Activated CD4-positive, alpha-beta memory T cell treated with anti-CD3 and anti-CD28 coated beads, Interleukin-2, amount 10 ng/mL, durations not matched to agents 7 days and 5 days (primary cell): ENCODE measurements around the gene GNAT1. TPM values are rescaled to one million over a fixed set of nuclear protein-coding genes. Genes with fewer than 3 reads are reported as not detected.

ENCODE experiments used
- CTCF ChIA-PET: fragments of 350-600 bp; sonication (Branson Sonifier 250); formaldehyde crosslinking; loops from one replicate; lab custom pipeline; 2021; ENCODE audit warnings: antibody characterized with exemption, inconsistent platforms; lab: Charles Lee
- POLR2A ChIA-PET: fragments of 350-600 bp; sonication (Branson Sonifier 250); formaldehyde crosslinking; loops from one replicate; lab custom pipeline; 2021; ENCODE audit warnings: antibody characterized with exemption; lab: Charles Lee
- DNase-seq: peaks from one replicate; pipeline ENCODE4 v3.0.0-alpha.2; 2020
- H3K27ac Mint-ChIP-seq: one replicate; pipeline ENCODE4 v1.8.0; 2021; ENCODE audit warnings: mild to moderate bottlenecking, mixed read lengths
- H3K27me3 Mint-ChIP-seq: one replicate; pipeline ENCODE4 v1.8.0; 2021; ENCODE audit warnings: mixed read lengths
- H3K36me3 Mint-ChIP-seq: one replicate; pipeline ENCODE4 v1.8.0; 2021; ENCODE audit warnings: low read depth, mixed read lengths
- H3K4me1 Mint-ChIP-seq: one replicate; pipeline ENCODE4 v1.8.0; 2021; ENCODE audit warnings: mixed read lengths
- H3K4me3 Mint-ChIP-seq: one replicate; pipeline ENCODE4 v1.8.0; 2021; ENCODE audit warnings: mild to moderate bottlenecking, mixed read lengths
- H3K9me3 Mint-ChIP-seq: one replicate; pipeline ENCODE4 v1.8.0; 2021; ENCODE audit warnings: mixed read lengths
- total RNA-seq, 2 experiments: library from RNA; stranded (reverse); gene quantifications; one replicate each; pipeline ENCODE4 v1.2.3, GENCODE V29; 2021

The GNAT1 gene
- total RNA-seq, 2 experiments from 2014 or later = not detected

- no peak for DNase-seq
- Mint-ChIP-seq H3K36me3 (no peaks in the 10 kb centered on the region), H3K9me3 (no peaks in the 10 kb centered on the region), H3K4me3 (no peak overlapping the region), H3K4me1 (no peaks in the 10 kb centered on the region), H3K27ac (no peak overlapping the region), H3K27me3 (no peaks in the 10 kb centered on the region)
- ChIA-PET POLR2A (interaction anchor here (0.7 kb wide), 1 partner anchor 10 kb away, joined by 3 read pairs; no protein-coding TSS in a partner anchor), CTCF (no interaction called here)
Measured at GRCh38 chr3:50165910-50166538, 25.4 kb upstream of the GNAT1 start.

- Mint-ChIP-seq H3K27ac (no peak overlapping the region), H3K9me3 (no peaks in the 10 kb centered on the region), H3K36me3 (no peaks in the 10 kb centered on the region), H3K4me3 (no peak overlapping the region), H3K4me1 (no peaks in the 10 kb centered on the region), H3K27me3 (no peaks in the 10 kb centered on the region)
- DNase-seq = no peak
- ChIA-PET CTCF (no interaction called here), POLR2A (no interaction called here)
Measured at GRCh38 chr3:50166620-50167019, 24.8 kb upstream of the GNAT1 start.

GRCh38 chr3:50167069-50167840 is 24.2 kb upstream of the GNAT1 start:
- ChIA-PET POLR2A (no interaction called here), CTCF (no interaction called here)
- H3K9me3 Mint-ChIP-seq = no peaks in the 10 kb centered on the region
- H3K27ac Mint-ChIP-seq = no peak overlapping the region
- no peaks in the 10 kb centered on the region for H3K36me3 Mint-ChIP-seq
- H3K4me1 Mint-ChIP-seq = no peaks in the 10 kb centered on the region
- H3K4me3 Mint-ChIP-seq = no peak overlapping the region
- no peaks in the 10 kb centered on the region for H3K27me3 Mint-ChIP-seq
- DNase-seq = no peak

DNA sequence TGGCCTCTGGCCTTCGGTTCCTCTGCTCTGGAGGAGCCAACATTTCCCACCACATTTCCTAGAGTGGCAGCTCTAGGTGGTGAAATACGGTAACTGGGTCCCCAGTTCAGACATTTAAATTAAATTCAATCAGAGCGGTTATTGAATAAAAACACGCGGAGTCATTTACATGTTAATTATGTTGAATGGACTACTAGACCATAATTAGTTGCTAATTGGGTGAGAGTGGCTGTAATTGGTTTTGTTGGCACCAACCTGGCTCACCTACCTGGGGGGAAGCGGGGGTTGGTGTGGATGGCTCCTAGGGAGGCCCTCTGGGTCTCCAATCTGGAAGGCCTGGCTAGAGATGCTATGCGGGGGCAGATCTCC is 23.6 kb upstream of the GNAT1 start:
- Mint-ChIP-seq H3K27ac (no peak overlapping the region), H3K36me3 (no peaks in the 10 kb centered on the region)

DNA sequence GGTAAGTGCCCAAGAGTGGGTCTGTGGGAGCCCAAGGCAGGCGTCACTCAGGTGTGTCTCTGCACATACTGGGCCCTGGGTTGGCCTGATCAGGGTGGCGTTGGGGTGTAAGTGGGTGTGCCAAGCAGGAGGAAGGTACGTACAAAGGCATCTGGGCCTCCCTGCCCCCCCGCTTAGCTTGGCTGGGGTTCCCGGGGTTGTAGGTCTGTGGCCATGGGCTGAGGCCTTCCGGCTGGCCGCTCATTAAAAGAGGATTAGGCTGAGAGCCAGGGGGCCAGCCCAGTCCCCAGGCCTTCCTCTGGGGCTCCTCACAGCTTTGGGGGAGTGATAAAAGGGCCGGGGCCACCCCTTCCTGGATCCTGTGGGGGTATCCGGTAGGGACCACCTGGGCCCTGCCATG is 23.0 kb upstream of the GNAT1 start:
- ChIA-PET POLR2A (no interaction called here), CTCF (no interaction called here)
- H3K27me3 Mint-ChIP-seq = no peaks in the 10 kb centered on the region
- DNase-seq = no peak
- no peaks in the 10 kb centered on the region for H3K9me3 Mint-ChIP-seq
- H3K4me1 Mint-ChIP-seq = no peaks in the 10 kb centered on the region
- H3K4me3 Mint-ChIP-seq = no peak overlapping the region
- H3K36me3 Mint-ChIP-seq = no peaks in the 10 kb centered on the region
- H3K27ac Mint-ChIP-seq = no peak overlapping the region

More for the DNA sequence above, 23.6 kb upstream of the GNAT1 start:
- Mint-ChIP-seq H3K27me3 (no peaks in the 10 kb centered on the region), H3K9me3 (no peaks in the 10 kb centered on the region), H3K4me3 (no peak overlapping the region), H3K4me1 (no peaks in the 10 kb centered on the region)
- ChIA-PET POLR2A (no interaction called here), CTCF (no interaction called here)
- DNase-seq = no peak

DNA sequence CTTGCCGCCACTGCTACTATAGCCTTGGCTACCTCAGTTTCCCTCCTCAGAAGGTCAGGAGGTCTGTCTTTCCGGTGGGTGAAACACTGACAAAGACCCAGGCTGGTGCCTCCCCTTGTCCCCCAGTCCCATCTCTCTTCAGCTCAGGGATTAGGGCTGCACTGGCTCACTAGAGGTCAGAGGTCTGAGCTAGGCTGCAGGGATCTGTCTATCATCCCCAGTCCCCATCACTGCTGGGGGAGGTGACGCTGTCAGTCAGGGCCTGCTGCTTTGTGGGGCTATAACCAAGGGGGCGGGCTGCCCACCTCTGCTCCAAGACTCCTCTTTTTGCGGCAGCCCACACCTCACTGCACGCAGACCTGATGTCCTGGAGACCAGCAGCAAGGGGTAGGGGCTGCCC is 22.6 kb upstream of the GNAT1 start:
- ChIA-PET CTCF (no interaction called here), POLR2A (no interaction called here)
- no peak for DNase-seq
- no peaks in the 10 kb centered on the region for H3K36me3 Mint-ChIP-seq
- H3K4me3 Mint-ChIP-seq = no peak overlapping the region
- peaks cover 2% of the 10 kb centered on the region for H3K4me1 Mint-ChIP-seq
- H3K27ac Mint-ChIP-seq = no peak overlapping the region
- no peaks in the 10 kb centered on the region for H3K27me3 Mint-ChIP-seq
- no peaks in the 10 kb centered on the region for H3K9me3 Mint-ChIP-seq

DNA sequence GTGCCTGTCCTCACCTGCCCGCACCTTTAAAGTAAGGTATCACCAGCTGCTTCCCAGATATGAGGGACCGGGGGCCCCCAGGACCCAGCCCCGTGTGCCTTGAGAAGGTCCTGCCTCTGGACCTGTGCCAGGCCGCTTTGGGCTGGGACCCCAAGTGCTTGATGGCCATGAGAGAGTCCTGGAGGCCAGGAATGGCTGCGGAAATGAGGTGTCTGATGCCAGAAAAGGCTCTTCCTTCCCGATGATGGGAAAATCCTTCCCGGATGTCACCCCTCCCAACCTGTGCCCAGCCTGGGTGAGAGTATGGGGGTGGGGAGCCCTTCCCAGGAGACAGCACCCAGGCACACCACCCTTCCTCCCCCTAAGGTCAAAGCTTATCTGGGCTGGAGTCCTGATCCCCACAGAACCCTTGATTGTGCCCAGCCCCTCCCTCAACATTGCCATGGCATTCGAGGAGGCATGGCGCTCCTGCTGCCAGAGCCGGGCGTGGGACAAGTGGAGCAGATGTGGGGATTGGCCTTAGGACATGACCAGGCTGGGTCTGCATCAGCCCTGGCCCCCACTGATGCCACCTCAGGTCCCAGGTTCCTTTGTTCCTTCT is 22.1 kb upstream of the GNAT1 start:
- DNase-seq = no peak
- H3K27ac Mint-ChIP-seq = no peak overlapping the region
- ChIA-PET CTCF (no interaction called here), POLR2A (no interaction called here)
- H3K4me3 Mint-ChIP-seq = no peak overlapping the region
- peaks cover 4% of the 10 kb centered on the region for H3K4me1 Mint-ChIP-seq
- no peaks in the 10 kb centered on the region for H3K27me3 Mint-ChIP-seq
- no peaks in the 10 kb centered on the region for H3K36me3 Mint-ChIP-seq
- no peaks in the 10 kb centered on the region for H3K9me3 Mint-ChIP-seq

DNA sequence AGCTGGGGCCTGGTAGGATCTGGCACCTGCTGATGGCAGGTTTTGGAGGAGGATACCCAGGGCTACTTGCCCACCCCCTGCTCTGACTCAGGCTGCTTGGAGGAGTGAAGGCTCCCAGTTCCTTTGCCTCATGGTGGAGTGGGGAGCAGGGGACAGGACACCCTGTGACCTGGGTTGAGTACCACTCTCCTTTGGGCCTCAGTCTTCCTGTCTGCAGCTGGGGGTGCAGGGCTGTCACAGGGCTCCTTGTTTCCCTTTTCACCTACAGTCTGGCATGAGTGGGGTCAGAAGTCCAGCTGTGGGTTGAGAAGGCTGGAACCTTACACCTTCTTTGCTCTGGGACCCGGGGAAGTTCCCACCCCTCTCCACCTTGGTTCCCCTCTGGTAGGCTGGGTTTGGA is 21.6 kb upstream of the GNAT1 start:
- Mint-ChIP-seq H3K9me3 (no peaks in the 10 kb centered on the region), H3K36me3 (no peaks in the 10 kb centered on the region), H3K27ac (no peak overlapping the region), H3K4me1 (peaks cover 4% of the 10 kb centered on the region), H3K27me3 (no peaks in the 10 kb centered on the region), H3K4me3 (no peak overlapping the region)
- ChIA-PET POLR2A (no interaction called here), CTCF (interaction anchor here (1.1 kb wide), 1 partner anchor 9 kb away, joined by 4 read pairs; no protein-coding TSS in a partner anchor)
- no peak for DNase-seq

- no peak overlapping the region for H3K4me3 Mint-ChIP-seq
- peak; percentile 24 for DNase-seq
- H3K27me3 Mint-ChIP-seq = no peaks in the 10 kb centered on the region
- H3K36me3 Mint-ChIP-seq = no peaks in the 10 kb centered on the region
- peaks cover 4% of the 10 kb centered on the region for H3K4me1 Mint-ChIP-seq
- H3K27ac Mint-ChIP-seq = no peak overlapping the region
- no peaks in the 10 kb centered on the region for H3K9me3 Mint-ChIP-seq
- CTCF ChIA-PET = interaction anchor here (0.8 to 1.1 kb wide), 2 partner anchors 8 to 24 kb away, joined by 3 to 4 read pairs; no protein-coding TSS in a partner anchor
- POLR2A ChIA-PET = no interaction called here
Measured at GRCh38 chr3:50170689-50171088, 20.7 kb upstream of the GNAT1 start.

DNA sequence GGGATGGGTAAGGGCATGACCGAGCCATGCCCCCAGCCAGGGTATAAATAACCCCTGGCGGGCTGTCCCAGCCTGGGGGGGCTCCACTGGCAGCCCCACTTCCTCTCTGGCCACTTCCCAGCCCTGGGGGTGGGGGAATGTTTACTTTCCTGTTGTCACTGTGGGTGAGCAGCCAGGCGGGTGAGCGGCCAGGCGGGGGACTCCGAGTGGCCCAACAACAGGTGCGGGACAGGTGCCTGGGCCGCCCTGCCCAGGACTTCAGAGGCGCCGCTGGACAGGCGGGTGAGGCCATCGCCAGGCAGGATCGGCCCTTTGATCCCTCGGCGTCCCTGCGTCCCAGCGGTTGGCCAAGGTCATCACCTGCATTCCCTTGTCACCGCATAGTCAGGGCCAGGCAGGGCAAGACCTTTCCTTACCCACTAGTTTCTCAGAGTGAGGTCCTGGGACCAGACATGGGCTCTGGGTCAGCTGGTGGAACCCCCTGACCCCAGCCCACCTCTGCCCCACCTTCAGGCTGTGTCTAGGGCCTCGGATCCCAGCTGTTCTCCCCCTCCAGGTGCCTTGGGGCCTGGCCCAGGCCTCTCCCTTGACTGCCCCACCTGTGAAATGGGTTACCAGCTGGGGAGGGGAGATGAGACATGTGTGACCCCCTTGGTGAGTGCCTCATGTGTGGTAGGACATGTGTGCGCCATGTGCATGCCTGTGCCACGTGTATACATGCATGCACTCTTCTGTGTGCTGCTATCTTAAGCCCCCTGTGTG is 19.7 kb upstream of the GNAT1 start:
- ChIA-PET POLR2A (no interaction called here), CTCF (no interaction called here)
- Mint-ChIP-seq H3K4me1 (peaks cover 4% of the 10 kb centered on the region), H3K9me3 (no peaks in the 10 kb centered on the region), H3K4me3 (no peak overlapping the region), H3K27ac (no peak overlapping the region), H3K36me3 (no peaks in the 10 kb centered on the region), H3K27me3 (no peaks in the 10 kb centered on the region)
- DNase-seq = no peak

GRCh38 chr3:50172626-50173220 is 18.7 kb upstream of the GNAT1 start:
- POLR2A ChIA-PET = no interaction called here
- CTCF ChIA-PET = no interaction called here

GRCh38 chr3:50173685-50174516 is 17.5 kb upstream of the GNAT1 start:
- no peak for DNase-seq
- Mint-ChIP-seq H3K9me3 (no peaks in the 10 kb centered on the region), H3K27ac (no peak overlapping the region), H3K4me1 (peaks cover 4% of the 10 kb centered on the region), H3K36me3 (no peaks in the 10 kb centered on the region), H3K27me3 (no peaks in the 10 kb centered on the region), H3K4me3 (no peak overlapping the region)
- CTCF ChIA-PET = interaction anchor here (0.6 kb wide), 1 partner anchor 82 kb away, joined by 3 read pairs; no protein-coding TSS in a partner anchor
- POLR2A ChIA-PET = no interaction called here

More at GRCh38 chr3:50172626-50173220, 18.7 kb upstream of the GNAT1 start:
- Mint-ChIP-seq H3K36me3 (no peaks in the 10 kb centered on the region), H3K27ac (no peak overlapping the region), H3K27me3 (no peaks in the 10 kb centered on the region), H3K4me1 (peaks cover 4% of the 10 kb centered on the region), H3K9me3 (no peaks in the 10 kb centered on the region), H3K4me3 (no peak overlapping the region)
- no peak for DNase-seq
